Thymus (tissue), 14 donors: Measurements from ENCODE around the gene THRSP. TPM values are rescaled to one million over a fixed set of nuclear protein-coding genes. Genes with fewer than 3 reads are reported as not detected.
"Not testable (repeated sequence)": the region's sequence is repeated elsewhere in the genome, so short reads cannot be mapped to it uniquely, and the experiment has no call there.

Experiments used
- DNase-seq, 9 donors: peaks; one replicate each; pipeline ENCODE4 v3.0.0-alpha.2; 2013; ENCODE audit warnings: low spot score in 9 of 9, low read depth in 6 of 9, missing footprints in 1 of 9
- H3K27ac ChIP-seq, 2 donors: one replicate each; pipeline ENCODE4 v1.5.1; 2013; ENCODE audit warnings: control low read depth in 1 of 2, low read depth in 1 of 2, low read length in 1 of 2, mild to moderate bottlenecking in 1 of 2, moderate library complexity in 1 of 2
- H3K27me3 ChIP-seq, 2 donors: one replicate each; pipeline ENCODE4 v1.5.1; 2013; ENCODE audit warnings: low read length in 1 of 2; ENCODE audit not compliant: control insufficient read depth in 2 of 2, insufficient read depth in 1 of 2
- H3K36me3 ChIP-seq, 2 donors: one replicate each; pipeline ENCODE4 v1.5.1; 2013; ENCODE audit warnings: low read length in 1 of 2, mild to moderate bottlenecking in 1 of 2, moderate library complexity in 1 of 2; ENCODE audit not compliant: control insufficient read depth in 2 of 2, insufficient read depth in 2 of 2
- H3K4me1 ChIP-seq, 2 donors: one replicate each; pipeline ENCODE4 v1.5.1; 2013; ENCODE audit warnings: low read length in 2 of 2; ENCODE audit not compliant: control insufficient read depth in 2 of 2, insufficient read depth in 2 of 2
- H3K4me3 ChIP-seq, 2 donors: one replicate each; pipeline ENCODE4 v1.5.1; 2013; ENCODE audit warnings: low read length in 2 of 2, control low read depth in 1 of 2, mild to moderate bottlenecking in 1 of 2
- H3K9me3 ChIP-seq, 2 donors: one replicate each; pipeline ENCODE4 v1.5.1; 2013; ENCODE audit warnings: low read length in 1 of 2, mild to moderate bottlenecking in 1 of 2; ENCODE audit not compliant: control insufficient read depth in 2 of 2, insufficient read depth in 1 of 2
- WGBS: extraction: QIAGEN DNeasy Blood & Tissue Kit; methylation state at CpG from one replicate; pipeline ENCODE4 v1.1.7; 2013; 5-methylcytosine and 5-hydroxymethylcytosine counted together
- long read RNA-seq, 10 donors: transcript quantifications; one replicate each; lab custom pipeline, GENCODE V29; 2026
- polyA plus RNA-seq: library from polyadenylated mRNA; stranded (reverse); fragments of 200-250 nt; gene quantifications from one replicate; pipeline ENCODE4 v1.2.3, GENCODE V29; 2013
- total RNA-seq: library from RNA; stranded (reverse); fragments of 120-200 nt; gene quantifications from one replicate; pipeline ENCODE4 v1.2.4, GENCODE V29; 2013
- donor health status: healthy.

Gene THRSP
- total RNA-seq (not detected), polyA plus RNA-seq (0.14 TPM)
- long read RNA-seq, donor 1 = 0 reads
- long read RNA-seq, donor 2 = 0 reads
- long read RNA-seq, donor 3, partial matches to known transcripts = 644 of 652 reads
- long read RNA-seq, donor 3, other reads (novel, unspliced or antisense) = 8 of 652 reads
- long read RNA-seq, donor 4, partial matches to known transcripts = 121 of 445 reads
- long read RNA-seq, donor 4, other reads (novel, unspliced or antisense) = 324 of 445 reads
- long read RNA-seq, donor 5 = 0 reads
- long read RNA-seq, donor 6 = 0 reads
- long read RNA-seq, donor 7, partial matches to known transcripts = 132 of 441 reads
- long read RNA-seq, donor 7, other reads (novel, unspliced or antisense) = 309 of 441 reads
- long read RNA-seq, donor 8, partial matches to known transcripts = 135 of 135 reads
- long read RNA-seq, donor 8, other reads (novel, unspliced or antisense) = 0 of 135 reads
- long read RNA-seq, donor 9 = 0 reads
- long read RNA-seq, donor 10, partial matches to known transcripts = 333 of 333 reads
- long read RNA-seq, donor 10, other reads (novel, unspliced or antisense) = 0 of 333 reads

GRCh38 chr11:78063440-78064181, at the start of gene THRSP:
Gene THRSP, plus strand, starts transcription at chr11:78063861. Its CDS starts 21 bp downstream, at chr11:78063882.
- peaks cover 5 to 6% of the 10 kb centered on the region in 2 donors for H3K36me3 ChIP-seq
- WGBS = 97% methylated on average over 14 of the region's 14 CpGs
- no peak for DNase-seq
- no peak within 1 kb of the TSS for H3K4me3 ChIP-seq
- H3K9me3 ChIP-seq = no peaks in the 10 kb centered on the region
- H3K4me1 ChIP-seq = no peaks in the 10 kb centered on the region
- H3K27me3 ChIP-seq = no peaks in the 10 kb centered on the region
- no peak within 1 kb of the TSS for H3K27ac ChIP-seq

- H3K36me3 ChIP-seq, H3K4me3 ChIP-seq, H3K9me3 ChIP-seq, H3K27ac ChIP-seq, DNase-seq, H3K27me3 ChIP-seq, H3K4me1 ChIP-seq: not testable (repeated sequence)
- 94% methylated on average over 6 of the region's 6 CpGs for WGBS
Measured at GRCh38 chr11:78014937-78015520, 48.6 kb upstream of the THRSP start.

GRCh38 chr11:78015878-78016277, 47.8 kb upstream of the THRSP start:
- Histone ChIP-seq H3K27me3 (peaks cover 0 to 4% of the 10 kb centered on the region in 2 donors), H3K9me3 (no peaks in the 10 kb centered on the region), H3K4me1 (no peaks in the 10 kb centered on the region), H3K36me3 (no peaks in the 10 kb centered on the region), H3K27ac (no peak overlapping the region), H3K4me3 (no peak overlapping the region)
- 100% methylated on average over 1 of the region's 1 CpG for WGBS
- DNase-seq = no peak

- no peaks in the 10 kb centered on the region for H3K36me3 ChIP-seq
- H3K4me1 ChIP-seq = no peaks in the 10 kb centered on the region
- H3K9me3 ChIP-seq = no peaks in the 10 kb centered on the region
- no peak overlapping the region for H3K4me3 ChIP-seq
- WGBS = 71% methylated on average over 4 of the region's 4 CpGs
- peaks cover 0 to 33% of the 10 kb centered on the region in 2 donors for H3K27me3 ChIP-seq
- DNase-seq = no peak
- no peak overlapping the region for H3K27ac ChIP-seq
Measured at GRCh38 chr11:78019808-78020207, 43.9 kb upstream of the THRSP start.

GRCh38 chr11:78020246-78020645, 43.4 kb upstream of the THRSP start:
- no peaks in the 10 kb centered on the region for H3K36me3 ChIP-seq
- H3K27me3 ChIP-seq = peaks cover 0 to 33% of the 10 kb centered on the region in 2 donors
- H3K4me1 ChIP-seq = no peaks in the 10 kb centered on the region
- H3K4me3 ChIP-seq = no peak overlapping the region
- no peak overlapping the region for H3K27ac ChIP-seq
- DNase-seq = no peak
- 56% methylated on average over 3 of the region's 3 CpGs for WGBS
- H3K9me3 ChIP-seq = no peaks in the 10 kb centered on the region

- WGBS = 94% methylated on average over 6 of the region's 6 CpGs
- Histone ChIP-seq H3K27me3 (peaks cover 0 to 33% of the 10 kb centered on the region in 2 donors), H3K27ac (no peak overlapping the region), H3K9me3 (no peaks in the 10 kb centered on the region), H3K4me3 (no peak overlapping the region), H3K4me1 (no peaks in the 10 kb centered on the region), H3K36me3 (no peaks in the 10 kb centered on the region)
- no peak for DNase-seq
Measured at GRCh38 chr11:78021611-78022010, 42.0 kb upstream of the THRSP start.

GRCh38 chr11:78022397-78023396, 41.0 kb upstream of the THRSP start, which contains the start of gene KCTD14:
Gene KCTD14, minus strand, starts transcription at chr11:78023276. Its CDS starts 27 bp downstream, at chr11:78023249.
- peak within 1 kb of the TSS in 1 of 2 donors; percentile 27 for H3K4me3 ChIP-seq
- no peak for DNase-seq
- 34% methylated on average over 37 of the region's 37 CpGs for WGBS
- peaks cover 0 to 33% of the 10 kb centered on the region in 2 donors for H3K27me3 ChIP-seq
- H3K36me3 ChIP-seq = no peaks in the 10 kb centered on the region
- H3K9me3 ChIP-seq = no peaks in the 10 kb centered on the region
- H3K27ac ChIP-seq = no peak within 1 kb of the TSS
- H3K4me1 ChIP-seq = no peaks in the 10 kb centered on the region

GRCh38 chr11:78023426-78023825, 40.2 kb upstream of the THRSP start:
- Histone ChIP-seq H3K27ac (no peak overlapping the region), H3K27me3 (peaks cover 0 to 33% of the 10 kb centered on the region in 2 donors), H3K36me3 (no peaks in the 10 kb centered on the region), H3K4me1 (no peaks in the 10 kb centered on the region), H3K9me3 (no peaks in the 10 kb centered on the region), H3K4me3 (peak overlapping the region in 1 of 2 donors; percentile 27)
- WGBS = 93% methylated on average over 7 of the region's 7 CpGs
- DNase-seq = no peak
